ENCODE results near the gene DENND5B. TPM values are rescaled to one million over a fixed set of nuclear protein-coding genes. Genes with fewer than 3 reads are reported as not detected.

The DENND5B gene
- total and polyA plus RNA-seq, 10 of the 15 experiments (the other 5 are each of a cell fraction or from before 2014, with no cell fraction given) = 0.39 to 32.5 (median 20.6) TPM

DNA sequence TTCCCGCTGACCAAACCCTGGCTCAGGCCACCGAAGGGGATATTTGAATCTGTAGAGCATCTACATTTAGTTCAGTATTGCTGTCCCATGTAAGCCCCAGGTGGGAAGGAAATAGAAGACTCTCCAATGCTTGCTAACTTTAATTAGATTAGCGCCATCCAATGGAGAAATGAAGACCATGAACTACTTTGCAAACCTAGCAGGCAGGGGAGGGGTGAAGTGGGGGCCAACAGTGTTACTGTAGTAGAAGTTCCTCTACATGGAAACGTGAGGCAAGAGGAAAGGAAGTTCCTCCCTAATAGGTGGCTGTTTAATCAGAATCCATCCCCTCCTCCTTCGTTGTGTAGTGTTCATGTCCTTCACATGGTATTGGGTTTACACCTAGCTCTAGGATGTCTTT lies 9.3 kb upstream of the DENND5B start:
- DNase-seq (ENCODE audit: low read depth, low spot score) = no peak
- no peak overlapping the region for H3K4me2 ChIP-seq (ENCODE audit: control insufficient read depth, insufficient read depth)
- no TSS peak for BruUV-seq (replicated peaks)
- H4K20me1 ChIP-seq (ENCODE audit: control insufficient read depth, insufficient read depth) = no peaks in the 10 kb centered on the region
- ChIA-PET POLR2A (no interaction called here), RAD21 (ENCODE audit: unreplicated experiment) (no interaction called here), CTCF (interaction anchor here (0.6 to 0.7 kb wide), 2 partner anchors 270 to 1981 kb away, joined by 3 read pairs; no protein-coding TSS in a partner anchor), SMC1A (ENCODE audit: uncharacterized antibody, unreplicated experiment) (no interaction called here)
- no peak overlapping the region for H3K4me3 ChIP-seq
- H3K27ac ChIP-seq (ENCODE audit: control insufficient read depth, insufficient read depth) = no peak overlapping the region
- intact Hi-C loops (cut with micrococcal nuclease; ENCODE audit: unreplicated experiment) = no loop called here
- no peak for ATAC-seq
- peaks cover 41% of the 10 kb centered on the region for H3K4me1 ChIP-seq (ENCODE audit: control insufficient read depth, insufficient read depth, low read length)
- no peak for FAIRE-seq
- TF ChIP-seq SMAD1 (IDR thresholded peaks at IDR 0.05; ENCODE audit: low read depth, partially characterized antibody) (no peak), POU2F2 (IDR thresholded peaks at IDR 0.05; ENCODE audit: borderline replicate concordance, low read depth, low read length) (no peak), CBX5 (IDR thresholded peaks at IDR 0.05; ENCODE audit: low read depth) (no peak), RAD21 (IDR thresholded peaks at IDR 0.05; ENCODE audit: insufficient read depth, low read depth, low read length) (0 out of 2 replicates have a peak, but pooled peaks have one; percentile 24)
- TF ChIP-seq, protein P1, sequence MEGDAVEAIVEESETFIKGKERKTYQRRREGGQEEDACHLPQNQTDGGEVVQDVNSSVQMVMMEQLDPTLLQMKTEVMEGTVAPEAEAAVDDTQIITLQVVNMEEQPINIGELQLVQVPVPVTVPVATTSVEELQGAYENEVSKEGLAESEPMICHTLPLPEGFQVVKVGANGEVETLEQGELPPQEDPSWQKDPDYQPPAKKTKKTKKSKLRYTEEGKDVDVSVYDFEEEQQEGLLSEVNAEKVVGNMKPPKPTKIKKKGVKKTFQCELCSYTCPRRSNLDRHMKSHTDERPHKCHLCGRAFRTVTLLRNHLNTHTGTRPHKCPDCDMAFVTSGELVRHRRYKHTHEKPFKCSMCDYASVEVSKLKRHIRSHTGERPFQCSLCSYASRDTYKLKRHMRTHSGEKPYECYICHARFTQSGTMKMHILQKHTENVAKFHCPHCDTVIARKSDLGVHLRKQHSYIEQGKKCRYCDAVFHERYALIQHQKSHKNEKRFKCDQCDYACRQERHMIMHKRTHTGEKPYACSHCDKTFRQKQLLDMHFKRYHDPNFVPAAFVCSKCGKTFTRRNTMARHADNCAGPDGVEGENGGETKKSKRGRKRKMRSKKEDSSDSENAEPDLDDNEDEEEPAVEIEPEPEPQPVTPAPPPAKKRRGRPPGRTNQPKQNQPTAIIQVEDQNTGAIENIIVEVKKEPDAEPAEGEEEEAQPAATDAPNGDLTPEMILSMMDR (IDR thresholded peaks at IDR 0.05 in 2 of 3, conservative IDR thresholded peaks at IDR 0.05 in 1 of 3; ENCODE audit: control insufficient read depth in 2 of 3, extremely low read depth in 1 of 3, insufficient read depth in 1 of 3, low read depth in 3 of 3, low read length in 3 of 3) = peak in 1 of 3 experiments; percentile 22; a peak in 1 of 6 replicates
- H3K27me3 ChIP-seq (replicated peaks in 1 of 2; ENCODE audit: control insufficient read depth in 2 of 2, insufficient read depth in 2 of 2, low read length in 1 of 2) = no peaks in the 10 kb centered on the region
- H2AFZ ChIP-seq (ENCODE audit: control insufficient read depth, low read depth, low read length) = no peak overlapping the region; the same call in 1 of the 2 replicates
- in situ Hi-C loops (cut with MboI) = no loop called here
- no peaks in the 10 kb centered on the region for H3K79me2 ChIP-seq (ENCODE audit: control insufficient read depth, insufficient read depth, low read length)
- H3K36me3 ChIP-seq (ENCODE audit: control insufficient read depth in 2 of 2, insufficient read depth in 2 of 2, low read length in 1 of 2) = no peaks in the 10 kb centered on the region
- no peak overlapping the region for H3K9ac ChIP-seq (ENCODE audit: control insufficient read depth, insufficient read depth, low read length)
- 81% methylated on average over 5 of the region's 5 CpGs for WGBS (ENCODE audit: insufficient coverage, insufficient replicate concordance, low lambda C conversion rate, missing lambda C conversion rate)
- H3K9me3 ChIP-seq (replicated peaks; ENCODE audit: control insufficient read depth, insufficient read depth, low read length) = no peaks in the 10 kb centered on the region; the same call in 2 of the 3 replicates

Data from GM12878 (cell line).